HG02981 (cell line): Measurements from ENCODE around the gene TENM3.

Source experiments
- ATAC-seq: cut with Tn5 transposase; IDR thresholded peaks from one replicate; pipeline ENCODE4 v1.9.1; 2021; ENCODE audit warnings: mild to moderate bottlenecking, moderate library complexity; ENCODE audit not compliant: unreplicated experiment

TENM3 gene

DNA sequence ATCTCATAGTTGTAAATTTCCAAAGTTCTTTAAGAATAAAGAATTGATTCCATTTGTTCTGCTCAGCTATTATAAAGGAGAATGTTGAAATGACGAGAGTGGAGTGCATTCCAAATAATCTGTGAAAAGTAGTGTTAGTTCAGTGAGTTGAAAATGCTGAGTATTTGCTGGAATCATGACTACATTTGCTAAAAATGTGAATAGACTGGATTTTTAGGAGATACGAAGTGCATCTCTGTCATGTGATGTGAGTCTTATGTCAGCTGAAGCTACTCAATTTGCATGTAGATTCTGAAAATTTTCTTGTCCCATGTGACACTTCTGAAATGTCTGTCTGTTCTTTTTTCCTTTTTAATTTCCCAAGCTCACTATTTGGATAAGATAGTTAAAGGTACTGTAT, 468.0 kb downstream of the TENM3 start:
- no peak for ATAC-seq

DNA sequence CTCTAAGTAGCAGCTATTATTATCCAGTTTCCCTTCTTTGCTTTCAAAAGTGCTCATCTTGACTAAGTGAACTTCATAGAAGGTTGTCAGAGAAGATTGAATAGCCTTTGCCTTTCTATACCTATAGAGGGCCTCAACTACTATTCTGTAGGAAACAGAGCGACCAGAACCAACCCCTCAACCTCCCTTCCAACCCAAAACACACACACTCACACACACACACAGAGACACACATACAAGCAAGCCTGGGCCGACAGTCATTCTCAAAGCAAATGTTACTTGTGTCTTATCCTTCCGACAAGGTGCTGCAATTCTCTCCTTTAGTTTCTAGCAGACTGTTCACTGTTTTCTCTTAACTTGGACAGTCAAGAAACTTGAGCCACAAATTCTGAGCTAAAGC, 472.3 kb downstream of the TENM3 start:
- ATAC-seq, result no peak

DNA sequence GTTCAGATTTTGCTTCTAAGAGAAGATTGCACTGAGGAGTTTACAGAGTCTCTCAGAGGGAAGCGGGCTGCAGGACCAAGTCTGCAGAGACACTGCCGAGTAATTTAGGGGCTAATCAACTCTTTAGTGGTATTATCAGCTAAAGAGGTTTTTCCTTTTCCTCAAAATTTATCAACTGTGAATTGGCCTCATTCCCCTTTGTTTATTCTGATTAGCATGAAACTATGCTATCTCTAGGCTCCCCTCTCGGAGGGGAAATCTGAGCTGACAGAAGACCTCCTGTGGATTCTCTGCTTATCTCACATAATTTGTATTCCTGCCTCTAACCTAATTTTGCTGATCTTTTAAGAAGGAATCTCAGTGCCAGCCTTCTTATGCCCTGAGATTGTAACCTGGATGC, 473.0 kb downstream of the TENM3 start:
- no peak for ATAC-seq

DNA sequence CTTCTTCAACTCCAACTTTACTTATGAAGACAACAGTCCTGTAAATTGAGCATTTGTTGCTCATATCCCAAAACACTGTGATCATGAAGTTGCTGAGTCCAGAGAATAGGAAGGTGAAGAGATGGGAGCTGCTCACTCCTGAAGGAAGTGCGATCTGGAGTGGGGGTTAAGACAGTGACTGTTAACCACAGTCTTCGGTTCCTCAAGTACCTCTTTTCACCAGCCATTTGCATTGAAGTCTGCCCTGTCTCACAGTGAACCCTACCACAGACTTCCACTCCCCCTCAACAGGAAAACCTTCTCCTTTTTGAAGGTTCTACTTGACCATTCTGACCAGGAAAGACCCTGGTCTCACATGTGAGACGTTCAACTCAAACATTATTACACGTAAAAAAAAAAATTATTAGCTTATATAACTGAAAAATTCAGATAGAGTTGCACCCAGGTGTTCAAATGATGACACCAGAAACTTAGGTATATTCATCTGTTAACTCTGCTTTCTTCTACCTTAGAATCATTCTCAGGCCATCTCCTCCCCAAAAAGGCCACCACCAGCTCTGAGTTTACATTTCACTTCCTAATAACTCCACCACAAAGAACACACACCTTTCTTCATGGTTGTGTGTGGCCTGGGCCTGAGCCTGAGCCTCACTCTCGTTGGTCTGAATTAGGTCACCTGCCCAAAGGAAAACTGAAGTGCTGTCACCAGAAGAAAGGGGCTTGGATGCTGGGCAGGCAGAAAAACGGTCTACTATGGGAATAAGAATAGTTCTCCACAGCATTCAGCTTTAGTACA, 474.8 kb downstream of the TENM3 start:
- ATAC-seq, result peak; percentile 49

DNA sequence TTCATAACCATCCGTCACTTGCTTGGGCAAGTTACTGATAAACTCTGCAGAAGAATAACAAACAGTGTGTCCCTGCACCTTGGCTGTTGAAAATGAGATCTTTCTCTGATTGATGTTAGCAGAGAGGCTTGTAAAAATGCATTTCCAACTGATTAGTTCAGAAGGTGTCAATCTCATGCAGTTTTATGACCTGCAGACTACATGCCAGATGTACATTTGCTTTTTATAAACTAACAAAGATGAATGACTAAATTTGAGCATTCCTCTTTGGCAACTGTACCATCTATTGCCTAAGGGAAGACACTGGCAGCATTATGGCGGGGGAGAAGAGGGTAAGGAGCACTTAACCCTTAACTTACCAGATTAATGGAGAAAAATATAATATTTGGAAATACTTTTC, 481.2 kb downstream of the TENM3 start:
- no peak for ATAC-seq

DNA sequence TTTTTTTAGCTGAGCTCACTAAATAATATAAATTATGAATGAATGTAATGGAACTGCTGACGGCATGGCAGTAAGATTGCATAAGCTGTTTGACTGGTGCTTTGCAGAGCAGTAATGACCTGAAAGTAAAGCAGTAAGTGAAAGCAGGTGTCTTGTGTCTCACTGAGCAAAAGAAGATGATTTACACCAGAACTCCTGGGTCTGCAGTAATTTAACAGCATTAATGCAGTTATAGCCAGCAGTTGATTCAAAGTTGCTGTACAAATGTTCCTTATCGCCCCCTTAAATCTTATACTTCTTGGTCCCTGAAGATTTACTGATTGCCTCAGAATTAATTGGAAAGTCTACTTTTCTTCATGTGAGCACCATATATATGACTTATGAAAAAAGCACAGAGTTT, 486.3 kb downstream of the TENM3 start:
- ATAC-seq, result no peak

DNA sequence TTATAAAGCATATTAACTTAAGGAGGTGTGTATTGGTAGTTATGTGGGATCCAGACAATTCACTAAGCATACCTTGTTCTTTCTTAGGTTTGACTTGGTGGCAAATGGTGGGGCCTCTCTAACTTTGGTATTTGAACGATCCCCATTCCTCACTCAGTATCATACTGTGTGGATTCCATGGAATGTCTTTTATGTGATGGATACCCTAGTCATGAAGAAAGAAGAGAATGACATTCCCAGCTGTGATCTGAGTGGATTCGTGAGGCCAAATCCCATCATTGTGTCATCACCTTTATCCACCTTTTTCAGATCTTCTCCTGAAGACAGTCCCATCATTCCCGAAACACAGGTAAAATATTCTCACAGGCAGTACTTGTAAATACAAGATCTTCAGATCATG, 487.6 kb downstream of the TENM3 start:
- ATAC-seq, result no peak

DNA sequence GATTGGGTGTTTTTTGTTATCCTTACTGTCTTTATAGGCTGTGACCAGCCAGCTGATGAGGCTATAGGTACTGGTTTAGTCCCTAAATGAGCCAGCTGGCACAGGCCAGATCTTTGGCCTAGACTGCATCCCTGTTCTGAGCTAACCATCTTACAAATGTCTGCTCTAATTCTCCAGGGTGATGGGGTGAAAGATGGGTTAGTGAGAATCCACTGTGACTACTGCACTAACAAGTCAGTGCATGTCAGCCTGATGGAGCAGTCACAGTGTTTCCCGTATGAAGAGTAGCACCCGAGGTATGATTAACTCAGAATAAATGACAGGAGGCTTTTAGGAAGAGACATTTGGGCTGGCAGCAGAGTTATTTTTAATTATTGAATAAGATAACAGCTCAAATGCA, 493.0 kb downstream of the TENM3 start:
- no peak for ATAC-seq

DNA sequence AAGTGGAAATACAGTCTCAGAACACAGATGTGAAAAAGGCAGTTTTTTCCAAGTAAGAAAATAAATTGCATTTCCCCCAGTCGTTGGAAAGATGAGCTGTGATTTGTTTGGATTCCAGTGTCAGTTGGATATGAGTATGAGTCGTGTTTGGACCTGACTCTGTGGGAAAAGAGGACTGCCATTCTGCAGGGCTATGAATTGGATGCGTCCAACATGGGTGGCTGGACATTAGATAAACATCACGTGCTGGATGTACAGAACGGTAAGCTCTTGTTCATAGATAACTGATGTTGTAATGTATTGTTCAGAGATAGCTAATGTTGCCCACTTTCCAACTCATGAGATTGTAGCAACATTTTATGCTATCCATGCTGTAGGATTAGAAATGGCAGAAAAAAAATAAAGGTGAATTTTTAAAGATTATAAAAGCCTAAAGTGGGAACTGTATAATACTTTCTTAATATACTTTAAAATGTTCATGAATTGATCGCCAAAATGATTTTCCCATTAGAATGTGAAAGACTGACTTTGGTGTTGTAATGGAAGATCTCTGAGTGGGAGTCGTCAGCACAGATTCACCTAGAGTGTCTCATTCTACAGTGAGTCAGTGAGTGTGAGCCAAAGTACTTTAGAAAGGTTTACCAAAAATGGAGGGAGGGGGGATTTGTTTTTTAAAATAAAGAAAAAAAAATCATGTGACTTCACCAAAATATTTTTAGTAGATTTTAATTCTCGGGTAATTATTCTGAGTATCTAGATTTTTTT, 495.3 kb downstream of the TENM3 start:
- no peak for ATAC-seq

DNA sequence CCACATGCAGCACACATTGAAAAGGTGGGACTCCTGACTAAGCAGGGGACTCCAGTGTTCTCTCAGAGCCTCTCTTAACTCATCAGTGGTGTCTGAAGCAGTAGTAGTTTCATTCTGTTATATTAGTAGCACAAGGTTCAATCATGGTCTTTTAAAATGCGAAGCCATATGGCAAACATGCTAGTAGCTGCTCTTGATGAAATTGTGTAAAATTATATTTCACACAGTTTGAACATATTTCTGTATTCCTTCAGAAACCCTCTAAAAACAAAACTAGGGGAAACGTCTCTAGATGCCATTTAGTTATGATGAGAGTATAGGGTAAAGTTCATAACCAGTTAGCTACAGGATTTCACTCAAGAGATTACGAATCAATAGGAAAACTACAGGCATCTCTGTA, 497.1 kb downstream of the TENM3 start:
- ATAC-seq, result no peak

DNA sequence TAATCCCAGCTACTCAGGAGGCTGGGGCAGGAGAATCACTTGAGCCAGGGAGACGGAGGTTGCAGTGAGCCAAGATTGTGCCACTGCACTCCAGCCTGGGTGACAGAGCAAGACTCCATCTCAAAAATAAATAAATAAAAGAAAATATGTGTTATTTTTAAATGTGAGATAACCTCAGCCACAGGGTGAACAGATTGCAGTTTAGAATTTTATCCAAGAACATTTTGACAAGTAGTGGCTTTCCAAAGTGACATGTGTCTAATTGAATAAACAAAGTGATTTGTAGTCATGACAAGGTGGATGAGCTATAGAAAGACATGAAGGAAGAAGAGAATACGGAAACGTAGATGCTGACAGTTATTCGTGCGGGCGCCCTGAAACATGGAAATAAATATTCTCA, 497.9 kb downstream of the TENM3 start:
- no peak for ATAC-seq

DNA sequence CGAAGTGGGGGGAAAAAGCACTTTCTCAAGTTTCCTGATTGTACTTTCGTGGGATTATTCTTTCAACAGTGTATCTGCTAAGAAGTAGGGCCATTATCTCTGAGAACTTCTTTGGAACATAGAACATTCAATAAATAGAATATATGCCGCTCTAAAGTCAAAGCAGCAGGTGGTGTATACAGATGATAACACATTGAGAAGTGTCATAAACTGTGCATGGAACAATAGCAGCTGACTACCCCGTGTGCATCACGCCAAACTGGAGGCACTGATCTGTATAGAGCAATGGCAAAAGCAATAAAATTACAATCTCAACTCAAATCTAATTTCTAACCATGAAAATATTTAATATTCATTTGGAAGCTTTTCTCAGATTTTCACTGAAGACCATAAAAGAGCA, 498.7 kb downstream of the TENM3 start:
- ATAC-seq, result no peak

DNA sequence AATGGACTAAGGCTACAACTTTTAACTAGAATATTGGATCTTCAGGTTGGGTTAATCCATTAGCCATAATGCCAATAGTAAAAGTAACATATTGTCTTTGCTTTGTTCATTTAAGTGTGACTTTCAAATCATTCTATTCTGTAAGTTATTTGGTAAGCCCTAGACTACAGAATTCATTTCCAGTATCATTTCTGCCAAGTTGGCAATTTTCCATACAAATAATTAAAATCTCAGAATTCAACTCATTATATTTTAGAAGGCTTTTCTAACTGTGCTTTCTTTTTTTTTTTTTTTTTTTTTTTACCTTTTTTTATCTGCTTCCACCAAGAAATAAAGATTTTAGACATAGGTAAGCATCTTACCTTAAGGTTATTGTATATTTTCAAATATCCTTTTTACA, 500.6 kb downstream of the TENM3 start:
- ATAC-seq, result no peak

DNA sequence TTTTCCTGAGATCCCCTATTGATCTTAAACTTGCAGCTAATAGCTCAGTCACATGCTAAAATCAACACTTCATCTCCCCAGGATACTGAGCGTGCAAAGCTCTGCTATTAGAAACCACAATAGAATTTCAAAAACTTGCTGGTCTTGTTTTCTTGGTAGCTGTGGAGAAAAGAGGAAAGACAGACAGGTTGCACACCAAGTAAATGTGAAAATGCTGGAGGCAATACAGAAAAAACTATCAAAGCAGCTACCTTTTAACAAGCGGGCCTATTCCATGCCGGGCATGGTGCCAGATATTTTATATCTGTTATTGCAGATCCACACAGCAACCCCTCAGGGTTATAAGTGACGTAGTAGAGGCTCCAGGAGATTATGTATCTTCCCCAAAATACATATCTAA, 502.0 kb downstream of the TENM3 start:
- ATAC-seq, result no peak

DNA sequence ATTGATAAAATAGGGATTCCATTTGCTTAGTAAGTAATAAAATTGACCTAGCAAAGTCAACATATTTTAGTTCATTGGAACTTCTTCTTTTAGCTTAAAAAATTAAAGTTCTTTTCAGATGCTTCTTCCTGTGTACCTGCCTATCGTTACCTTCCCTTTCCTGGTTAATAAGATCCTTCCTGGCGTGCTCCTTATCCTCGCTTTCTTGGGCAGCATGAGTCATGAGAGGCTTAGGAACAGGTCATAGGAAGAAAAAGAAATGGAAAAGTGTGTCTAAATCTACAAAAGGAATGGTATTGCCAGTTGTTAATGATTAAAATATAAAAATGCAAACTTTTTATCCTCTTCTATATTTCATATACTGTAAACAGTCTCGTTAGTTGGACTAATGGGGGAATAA, 503.7 kb downstream of the TENM3 start:
- no peak for ATAC-seq

DNA sequence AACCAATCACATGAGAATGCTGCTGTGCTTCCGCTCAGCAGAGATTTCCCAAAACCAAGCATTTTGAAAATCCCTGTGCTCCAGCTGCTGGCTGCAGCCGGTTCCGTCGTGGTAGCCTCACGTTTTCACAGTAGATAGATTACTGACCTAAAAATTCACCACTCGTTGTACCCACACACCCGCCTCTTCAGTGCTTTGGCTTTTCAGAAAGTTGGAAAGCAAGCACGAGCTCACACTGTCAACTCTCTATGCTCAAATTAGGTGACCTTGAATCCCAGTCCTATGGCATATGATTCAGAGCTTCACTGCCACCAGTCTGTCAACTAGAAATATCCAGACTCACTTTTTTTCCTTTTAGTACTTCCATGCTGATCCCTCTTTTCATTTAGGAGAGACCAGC, 505.1 kb downstream of the TENM3 start:
- no peak for ATAC-seq

DNA sequence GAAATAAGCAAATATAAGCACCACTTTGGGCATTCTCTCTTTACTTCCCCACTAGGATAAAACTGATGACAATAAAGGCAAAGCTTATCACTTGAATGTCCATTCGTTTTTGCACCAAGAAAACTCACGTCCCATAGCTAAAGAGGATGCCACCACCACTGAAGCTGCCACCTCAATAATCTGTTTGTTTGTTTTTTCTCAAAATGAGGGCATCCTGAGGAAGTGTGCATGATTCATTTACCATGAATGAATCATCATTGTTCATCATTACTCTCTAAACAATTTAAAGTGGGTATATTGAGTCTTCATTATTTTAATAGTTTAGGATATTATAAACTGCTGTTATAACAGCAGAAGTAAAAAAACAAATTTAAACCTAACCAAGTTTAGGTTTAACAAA, 505.7 kb downstream of the TENM3 start:
- no peak for ATAC-seq

DNA sequence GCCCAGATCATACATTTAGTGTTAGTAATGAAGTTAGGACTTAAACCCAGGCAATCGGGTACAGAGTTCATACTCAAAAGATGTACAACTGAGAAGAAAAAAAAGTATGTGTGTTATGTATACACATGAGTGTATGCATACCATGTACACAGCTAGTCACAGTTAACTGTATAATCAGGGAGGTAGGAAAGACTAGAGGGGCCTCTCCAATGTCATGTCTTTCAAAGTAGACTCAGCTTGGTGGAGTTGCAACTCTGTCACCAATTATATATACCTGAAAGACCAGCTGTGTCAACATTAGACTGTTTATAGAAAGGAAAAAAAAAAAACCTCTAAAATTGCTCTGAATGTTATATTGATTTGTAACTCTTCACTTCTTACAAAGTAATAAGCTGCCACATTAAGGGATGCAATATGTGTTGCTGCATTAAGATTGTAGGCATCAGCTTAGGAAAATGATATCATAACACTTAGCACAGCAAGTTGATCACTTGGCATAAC, 506.5 kb downstream of the TENM3 start:
- no peak for ATAC-seq

DNA sequence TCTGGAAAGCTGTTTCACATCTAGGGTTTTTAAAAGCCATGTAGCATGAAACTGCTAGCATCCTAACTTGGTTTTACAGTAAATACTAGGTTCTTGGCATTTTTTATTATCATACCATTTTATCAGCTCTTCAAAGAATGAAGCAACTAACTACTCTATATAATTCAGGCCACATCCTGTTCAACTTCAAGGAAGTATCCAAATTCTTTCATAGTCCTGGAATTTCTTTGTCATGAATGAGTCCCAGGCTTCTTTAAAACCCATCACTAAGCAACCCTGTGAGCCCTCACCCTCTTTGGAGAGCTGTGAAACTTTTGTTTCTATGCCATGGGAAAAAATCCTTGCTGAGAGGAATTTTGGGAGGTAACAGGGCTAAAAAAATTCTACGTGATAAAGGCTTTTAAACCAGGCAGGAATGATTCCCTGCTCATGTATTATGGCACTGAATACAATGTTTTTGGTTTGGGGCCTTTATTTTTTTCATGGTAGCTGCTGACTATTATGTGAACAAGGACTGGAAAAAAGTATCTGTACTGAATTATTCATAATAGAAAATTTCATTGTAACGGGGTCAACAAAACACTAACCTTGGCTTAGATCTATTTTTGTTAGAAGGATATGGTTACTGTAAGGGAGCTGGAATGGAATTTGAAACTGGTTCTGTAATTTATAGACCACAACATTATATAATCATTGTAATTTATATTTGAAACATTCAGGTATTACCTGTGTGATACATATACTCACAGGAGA, 509.1 kb downstream of the TENM3 start:
- ATAC-seq, result no peak

DNA sequence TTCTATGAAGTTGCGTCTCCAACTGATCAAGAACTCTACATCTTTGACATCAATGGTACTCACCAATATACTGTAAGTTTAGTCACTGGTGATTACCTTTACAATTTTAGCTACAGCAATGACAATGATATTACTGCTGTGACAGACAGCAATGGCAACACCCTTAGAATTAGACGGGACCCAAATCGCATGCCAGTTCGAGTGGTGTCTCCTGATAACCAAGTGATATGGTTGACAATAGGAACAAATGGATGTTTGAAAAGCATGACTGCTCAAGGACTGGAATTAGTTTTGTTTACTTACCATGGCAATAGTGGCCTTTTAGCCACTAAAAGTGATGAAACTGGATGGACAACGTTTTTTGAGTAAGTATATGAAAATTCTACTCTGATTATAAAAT, 511.7 kb downstream of the TENM3 start:
- no peak for ATAC-seq

DNA sequence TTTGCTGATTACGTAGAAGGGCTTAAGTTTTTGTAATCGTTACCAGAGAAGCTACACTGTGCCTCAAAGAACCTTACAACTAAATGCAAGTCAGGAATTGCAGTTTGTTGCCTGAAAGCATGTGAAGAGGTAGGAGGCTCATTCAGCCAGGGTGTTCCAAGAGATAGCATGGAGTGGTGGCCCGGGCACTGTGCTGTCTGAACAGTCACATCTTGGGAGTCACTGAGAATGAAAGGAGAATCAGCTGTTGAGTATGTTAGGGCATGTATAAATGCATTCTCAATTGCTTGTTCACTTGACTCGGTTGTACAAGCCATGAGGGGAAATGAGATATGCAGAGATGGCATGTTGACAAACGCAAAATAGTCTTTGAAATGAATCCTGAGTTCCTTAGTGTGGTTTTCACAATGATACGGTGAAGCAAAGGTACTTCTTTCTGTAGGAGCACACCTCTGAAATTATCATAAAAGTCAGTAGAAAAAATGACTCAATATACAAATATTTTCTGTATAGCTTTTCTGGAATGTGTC, 513.0 kb downstream of the TENM3 start:
- no peak for ATAC-seq
